ENCODE data around the gene NLK. TPM values are rescaled to one million over a fixed set of nuclear protein-coding genes. Genes with fewer than 3 reads are reported as not detected.
"Not testable (repeated sequence)": the region's sequence is repeated elsewhere in the genome, so short reads cannot be mapped to it uniquely, and the experiment has no call there.

The NLK gene
- total RNA-seq, 2 donors from 2014 or later, result 15.5 to 19.6 TPM

GRCh38 chr17:28238547-28239270 is 196.2 kb downstream of the NLK start:
- not testable (repeated sequence) for H3K4me1 Mint-ChIP-seq (ENCODE audit: low read depth in 2 of 2); DNase-seq (ENCODE audit: low spot score); ATAC-seq; H3K36me3 Mint-ChIP-seq; H3K9me3 Mint-ChIP-seq; H3K4me3 Mint-ChIP-seq; H3K27ac Mint-ChIP-seq
- H3K27me3 Mint-ChIP-seq, result peaks cover 11 to 15% of the 10 kb centered on the region in 2 donors

- H3K9me3 Mint-ChIP-seq, result no peaks in the 10 kb centered on the region
Observed at GRCh38 chr17:28239271-28239624, 196.8 kb downstream of the NLK start.

GRCh38 chr17:28240688-28241340 is 198.3 kb downstream of the NLK start:
- H3K27ac Mint-ChIP-seq, result no peak overlapping the region
- no peaks in the 10 kb centered on the region for H3K4me1 Mint-ChIP-seq (ENCODE audit: low read depth in 2 of 2)
- no peaks in the 10 kb centered on the region for H3K36me3 Mint-ChIP-seq
- DNase-seq (ENCODE audit: low spot score) (no peak), ATAC-seq (no peak)
- no peak overlapping the region for H3K4me3 Mint-ChIP-seq
- peaks cover 14 to 15% of the 10 kb centered on the region in 2 donors for H3K27me3 Mint-ChIP-seq
- no peaks in the 10 kb centered on the region for H3K9me3 Mint-ChIP-seq

More at GRCh38 chr17:28239271-28239624, 196.8 kb downstream of the NLK start:
- H3K4me3 Mint-ChIP-seq, result no peak overlapping the region
- no peak overlapping the region for H3K27ac Mint-ChIP-seq
- no peak for DNase-seq (ENCODE audit: low spot score)
- peaks cover 14 to 15% of the 10 kb centered on the region in 2 donors for H3K27me3 Mint-ChIP-seq
- no peak for ATAC-seq
- H3K36me3 Mint-ChIP-seq, result no peaks in the 10 kb centered on the region
- H3K4me1 Mint-ChIP-seq (ENCODE audit: low read depth in 2 of 2), result no peaks in the 10 kb centered on the region

- DNase-seq (ENCODE audit: low spot score) (no peak), ATAC-seq (no peak)
- Mint-ChIP-seq H3K4me3 (no peak overlapping the region), H3K9me3 (no peaks in the 10 kb centered on the region), H3K27ac (no peak overlapping the region), H3K36me3 (no peaks in the 10 kb centered on the region), H3K27me3 (peaks cover 14 to 15% of the 10 kb centered on the region in 2 donors), H3K4me1 (ENCODE audit: low read depth in 2 of 2) (no peaks in the 10 kb centered on the region)
Observed at GRCh38 chr17:28242791-28243190, 200.3 kb downstream of the NLK start.

- peaks cover 10 to 14% of the 10 kb centered on the region in 2 donors for H3K27me3 Mint-ChIP-seq
Observed at GRCh38 chr17:28243268-28243667, 200.8 kb downstream of the NLK start.

GRCh38 chr17:28244446-28244845 is 202.0 kb downstream of the NLK start:
- no peaks in the 10 kb centered on the region for H3K9me3 Mint-ChIP-seq
- ATAC-seq (no peak), DNase-seq (ENCODE audit: low spot score) (no peak)
- H3K4me1 Mint-ChIP-seq (ENCODE audit: low read depth in 2 of 2), result no peaks in the 10 kb centered on the region
- no peaks in the 10 kb centered on the region for H3K36me3 Mint-ChIP-seq
- H3K4me3 Mint-ChIP-seq, result no peak overlapping the region
- no peak overlapping the region for H3K27ac Mint-ChIP-seq
- H3K27me3 Mint-ChIP-seq, result peaks cover 9 to 12% of the 10 kb centered on the region in 2 donors

More at GRCh38 chr17:28243268-28243667, 200.8 kb downstream of the NLK start:
- H3K36me3 Mint-ChIP-seq; H3K9me3 Mint-ChIP-seq; ATAC-seq; H3K27ac Mint-ChIP-seq; DNase-seq (ENCODE audit: low spot score); H3K4me3 Mint-ChIP-seq; H3K4me1 Mint-ChIP-seq (ENCODE audit: low read depth in 2 of 2): not testable (repeated sequence)

Other genes with a start within 250 kb of the NLK start
- gene NOS2, start 242.1 kb upstream of the NLK start, total RNA-seq, result not detected
- 1 to 10 TPM in 1 of 2 donors, under 1 TPM in 1; 0.78 to 2.0 TPM for gene LYRM9, start 149.3 kb upstream of the NLK start, total RNA-seq

Measured in natural killer cell treated with Interleukin-12 subunit alpha and Interleukin-12 subunit beta and Interleukin-15 and Interleukin-18, amount 100 ng/mL, for 72 hours (primary cell).